HG03432 (cell line): ENCODE results near the gene STAG2.

Experiments used
- ATAC-seq: cut with Tn5 transposase; IDR thresholded peaks from one replicate; pipeline ENCODE4 v1.9.1; 2021; ENCODE audit warnings: mild to moderate bottlenecking, moderate library complexity; ENCODE audit not compliant: unreplicated experiment

Gene STAG2

GRCh38 chrX:123973921-123974320 is 12.4 kb downstream of the STAG2 start:
- no peak for ATAC-seq

- ATAC-seq = no peak
These were observed 13.7 kb downstream of the STAG2 start for GRCh38 chrX:123975180-123975579.

- ATAC-seq = no peak
These were observed 15.3 kb downstream of the STAG2 start for GRCh38 chrX:123976706-123977316.

- no peak for ATAC-seq
These were observed 21.7 kb downstream of the STAG2 start for GRCh38 chrX:123983240-123983639.

- no peak for ATAC-seq
These were observed 24.9 kb downstream of the STAG2 start for GRCh38 chrX:123986377-123986776.

GRCh38 chrX:123988423-123989111 is 27.1 kb downstream of the STAG2 start:
- no peak for ATAC-seq

- no peak for ATAC-seq
These were observed 27.7 kb downstream of the STAG2 start for GRCh38 chrX:123989235-123989634.

- ATAC-seq = peak; percentile 68
These were observed 28.7 kb downstream of the STAG2 start for GRCh38 chrX:123990169-123990568.

- ATAC-seq = peak; percentile 51
These were observed 29.1 kb downstream of the STAG2 start for GRCh38 chrX:123990602-123991001.

- no peak for ATAC-seq
These were observed 31.8 kb downstream of the STAG2 start for GRCh38 chrX:123993326-123993725.

GRCh38 chrX:123993904-123994635 is 32.6 kb downstream of the STAG2 start:
- no peak for ATAC-seq

GRCh38 chrX:123994730-123995129 is 33.2 kb downstream of the STAG2 start:
- ATAC-seq = no peak

- no peak for ATAC-seq
These were observed 40.1 kb downstream of the STAG2 start for GRCh38 chrX:124001581-124001980.

- no peak for ATAC-seq
These were observed 43.7 kb downstream of the STAG2 start for GRCh38 chrX:124005228-124005627.

- peak; percentile 91 for ATAC-seq
These were observed 48.7 kb downstream of the STAG2 start for GRCh38 chrX:124010157-124010556.

- no peak for ATAC-seq
These were observed 49.1 kb downstream of the STAG2 start for GRCh38 chrX:124010566-124010965.

- no peak for ATAC-seq
These were observed 54.2 kb downstream of the STAG2 start for GRCh38 chrX:124015721-124016120.

- no peak for ATAC-seq
These were observed 55.3 kb downstream of the STAG2 start for GRCh38 chrX:124016825-124017224.

GRCh38 chrX:124018023-124018422 is 56.5 kb downstream of the STAG2 start:
- ATAC-seq = no peak

GRCh38 chrX:124023838-124024238 is 62.3 kb downstream of the STAG2 start:
- no peak for ATAC-seq

- ATAC-seq = no peak
These were observed 65.0 kb downstream of the STAG2 start for GRCh38 chrX:124026529-124026928.

- ATAC-seq = no peak
These were observed 66.7 kb downstream of the STAG2 start for GRCh38 chrX:124028182-124028581.
